Activated CD8-positive, alpha-beta T cell treated with anti-CD3 and anti-CD28 coated beads for 36 hours (primary cell): Measurements from ENCODE around the gene DDR2. TPM values are rescaled to one million over a fixed set of nuclear protein-coding genes. Genes with fewer than 3 reads are reported as not detected.

Experiments used
- ATAC-seq: fragments of 200-7000 bp; cut with Tn5 transposase; one replicate; pipeline ENCODE4 v1.10.0; 2021; ENCODE audit warnings: mild to moderate bottlenecking, moderate library complexity
- CTCF ChIA-PET: fragments of 350-600 bp; sonication (Branson Sonifier 250); formaldehyde crosslinking; loops from one replicate; lab custom pipeline; 2021; ENCODE audit warnings: antibody characterized with exemption; lab: Charles Lee
- POLR2A ChIA-PET: fragments of 350-600 bp; sonication (Branson Sonifier 250); formaldehyde crosslinking; loops from one replicate; lab custom pipeline; 2021; ENCODE audit warnings: antibody characterized with exemption; lab: Charles Lee
- DNase-seq: peaks from one replicate; pipeline ENCODE4 v3.0.0-alpha.2; 2020
- H3K27ac Mint-ChIP-seq: one replicate; pipeline ENCODE4 v1.8.0; 2021; ENCODE audit warnings: mild to moderate bottlenecking, mixed read lengths
- H3K27me3 Mint-ChIP-seq: one replicate; pipeline ENCODE4 v1.8.0; 2021; ENCODE audit warnings: mixed read lengths
- H3K36me3 Mint-ChIP-seq: one replicate; pipeline ENCODE4 v1.8.0; 2021; ENCODE audit warnings: low read depth, mixed read lengths
- H3K4me1 Mint-ChIP-seq: one replicate; pipeline ENCODE4 v1.8.0; 2021; ENCODE audit warnings: low read depth, mixed read lengths
- H3K4me3 Mint-ChIP-seq: one replicate; pipeline ENCODE4 v1.8.0; 2021; ENCODE audit warnings: mild to moderate bottlenecking, moderate library complexity, mixed read lengths
- H3K9me3 Mint-ChIP-seq: one replicate; pipeline ENCODE4 v1.8.0; 2021; ENCODE audit warnings: mixed read lengths
- intact Hi-C: fragments of 100-400 bp; cut with micrococcal nuclease; formaldehyde crosslinking; loops from one replicate; pipeline ENCODE4 v1.10.0; 2022
- total RNA-seq, 2 experiments: library from RNA; stranded (reverse); gene quantifications; one replicate each; pipeline ENCODE4 v1.2.3, GENCODE V29; 2021
- TF ChIP-seq, protein P1 (sequence below): fragments of 200-600 bp; IDR thresholded peaks from one replicate; pipeline ENCODE4 v1.8.0; 2022; ENCODE audit warnings: antibody characterized with exemption, mild to moderate bottlenecking

DDR2 gene
- total RNA-seq, 2 experiments from 2014 or later: 0.31 to 0.45 TPM

DNA sequence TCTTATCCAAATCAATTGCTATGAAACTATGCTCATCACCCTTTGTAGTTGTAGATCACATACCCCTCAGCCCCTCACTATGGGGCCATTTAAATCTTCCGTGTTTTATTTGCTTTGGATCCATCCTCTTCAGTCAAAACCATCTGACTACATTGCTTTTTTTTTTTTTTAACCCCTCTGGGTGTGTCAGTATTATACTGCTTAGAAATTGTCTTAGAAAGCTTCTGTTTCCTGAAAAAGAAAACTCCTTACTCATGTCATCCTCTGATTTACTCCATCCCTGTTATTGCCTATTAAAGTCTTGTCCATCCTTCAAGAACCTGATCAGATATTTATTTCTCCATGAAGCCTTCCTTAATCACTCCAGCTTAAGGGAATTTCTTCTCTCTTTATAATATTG, 84.3 kb downstream of the DDR2 start:
- DNase-seq (no peak), ATAC-seq (no peak)
- Mint-ChIP-seq H3K27me3 (peaks cover 2% of the 10 kb centered on the region), H3K4me1 (no peaks in the 10 kb centered on the region), H3K27ac (no peak overlapping the region), H3K9me3 (no peaks in the 10 kb centered on the region), H3K4me3 (no peak overlapping the region), H3K36me3 (no peaks in the 10 kb centered on the region)
- TF ChIP-seq, protein P1, sequence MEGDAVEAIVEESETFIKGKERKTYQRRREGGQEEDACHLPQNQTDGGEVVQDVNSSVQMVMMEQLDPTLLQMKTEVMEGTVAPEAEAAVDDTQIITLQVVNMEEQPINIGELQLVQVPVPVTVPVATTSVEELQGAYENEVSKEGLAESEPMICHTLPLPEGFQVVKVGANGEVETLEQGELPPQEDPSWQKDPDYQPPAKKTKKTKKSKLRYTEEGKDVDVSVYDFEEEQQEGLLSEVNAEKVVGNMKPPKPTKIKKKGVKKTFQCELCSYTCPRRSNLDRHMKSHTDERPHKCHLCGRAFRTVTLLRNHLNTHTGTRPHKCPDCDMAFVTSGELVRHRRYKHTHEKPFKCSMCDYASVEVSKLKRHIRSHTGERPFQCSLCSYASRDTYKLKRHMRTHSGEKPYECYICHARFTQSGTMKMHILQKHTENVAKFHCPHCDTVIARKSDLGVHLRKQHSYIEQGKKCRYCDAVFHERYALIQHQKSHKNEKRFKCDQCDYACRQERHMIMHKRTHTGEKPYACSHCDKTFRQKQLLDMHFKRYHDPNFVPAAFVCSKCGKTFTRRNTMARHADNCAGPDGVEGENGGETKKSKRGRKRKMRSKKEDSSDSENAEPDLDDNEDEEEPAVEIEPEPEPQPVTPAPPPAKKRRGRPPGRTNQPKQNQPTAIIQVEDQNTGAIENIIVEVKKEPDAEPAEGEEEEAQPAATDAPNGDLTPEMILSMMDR: no peak
- CTCF ChIA-PET: no interaction called here
- intact Hi-C loops: no loop called here
- POLR2A ChIA-PET: no interaction called here

DNA sequence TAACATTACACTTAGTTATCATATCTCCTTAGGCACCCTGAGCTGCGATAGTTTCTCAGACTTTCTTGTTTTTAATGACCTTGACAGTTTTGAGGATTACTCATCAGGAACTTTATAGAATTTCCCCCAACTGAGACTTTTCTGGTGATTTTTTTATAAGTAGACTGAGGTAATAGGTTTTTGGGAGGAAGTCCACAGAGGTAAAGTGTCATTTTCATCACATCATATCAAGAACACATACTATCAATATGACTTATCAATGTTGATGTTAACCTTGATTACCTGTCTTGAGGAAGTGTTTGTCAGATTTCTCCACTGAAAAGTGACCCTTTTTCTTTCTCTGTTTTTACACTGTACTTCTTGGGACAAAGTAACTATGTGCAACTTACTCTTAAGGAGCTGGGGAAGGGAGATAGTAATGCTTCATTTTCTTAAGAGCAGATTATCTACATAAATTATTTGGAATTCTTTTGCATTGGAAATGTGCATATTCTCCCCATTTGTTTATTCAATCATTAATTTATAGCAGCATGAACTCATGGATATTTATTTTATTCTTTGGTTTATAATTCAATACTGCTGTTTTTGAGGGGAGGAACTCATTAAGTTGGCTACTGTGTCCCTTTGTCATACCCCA, 85.4 kb downstream of the DDR2 start:
- Mint-ChIP-seq H3K36me3 (no peaks in the 10 kb centered on the region), H3K4me1 (no peaks in the 10 kb centered on the region), H3K27me3 (peaks cover 2% of the 10 kb centered on the region), H3K4me3 (no peak overlapping the region), H3K9me3 (no peaks in the 10 kb centered on the region), H3K27ac (no peak overlapping the region)
- DNase-seq: no peak
- TF ChIP-seq, protein P1: no peak
- ChIA-PET CTCF (no interaction called here), POLR2A (no interaction called here)
- ATAC-seq: no peak
- intact Hi-C loops: no loop called here

DNA sequence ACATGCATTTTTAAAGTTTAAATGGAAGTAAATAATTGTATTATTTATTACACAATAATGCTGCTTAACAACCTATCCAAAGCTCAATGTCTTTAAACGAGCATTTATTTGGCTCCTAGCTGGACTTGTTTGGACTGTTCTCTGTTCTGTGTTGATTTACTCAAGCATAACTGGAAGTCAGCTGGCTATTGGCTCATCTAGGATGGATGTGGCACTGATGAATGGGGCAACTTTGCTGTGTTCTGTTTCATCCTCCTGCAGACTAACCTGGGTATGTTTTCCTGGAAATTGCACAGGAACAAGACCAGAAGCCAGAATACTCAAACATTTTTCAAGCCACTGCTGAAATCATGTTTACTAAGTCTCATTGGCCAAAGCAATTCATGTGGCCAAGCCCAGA, 87.4 kb downstream of the DDR2 start:
- H3K4me3 Mint-ChIP-seq: no peak overlapping the region
- peaks cover 2% of the 10 kb centered on the region for H3K27me3 Mint-ChIP-seq
- H3K27ac Mint-ChIP-seq: no peak overlapping the region
- no peak for ATAC-seq
- H3K4me1 Mint-ChIP-seq: no peaks in the 10 kb centered on the region
- DNase-seq: no peak
- H3K36me3 Mint-ChIP-seq: no peaks in the 10 kb centered on the region
- CTCF ChIA-PET: no interaction called here
- POLR2A ChIA-PET: interaction anchor here (0.7 kb wide), 1 partner anchor 97 kb away, joined by 3 read pairs; no protein-coding TSS in a partner anchor
- intact Hi-C loops: no loop called here
- H3K9me3 Mint-ChIP-seq: no peaks in the 10 kb centered on the region
- TF ChIP-seq, protein P1: no peak

DNA sequence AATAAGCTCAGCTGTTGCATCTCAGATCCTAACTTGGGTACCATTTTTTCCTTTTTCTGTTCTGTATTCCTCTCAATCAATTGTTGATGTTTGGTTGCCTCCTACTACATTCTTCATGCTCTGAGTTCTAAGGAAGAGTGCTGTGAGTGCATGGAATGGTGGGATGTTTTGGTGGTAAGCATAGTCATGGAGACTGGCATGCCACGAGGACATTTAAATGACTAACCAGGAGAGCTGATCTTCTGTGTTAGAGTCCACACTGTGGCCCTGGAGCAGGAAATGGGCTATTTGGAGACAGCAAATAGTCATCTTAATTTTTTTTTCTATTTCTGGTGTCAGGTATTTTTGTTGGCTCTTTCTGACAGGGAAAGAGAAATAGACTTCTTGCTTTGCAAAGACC, 88.7 kb downstream of the DDR2 start:
- DNase-seq: no peak
- ChIA-PET POLR2A (no interaction called here), CTCF (no interaction called here)
- no peaks in the 10 kb centered on the region for H3K36me3 Mint-ChIP-seq
- peaks cover 2% of the 10 kb centered on the region for H3K27me3 Mint-ChIP-seq
- TF ChIP-seq, protein P1: no peak
- no peak overlapping the region for H3K4me3 Mint-ChIP-seq
- intact Hi-C loops: no loop called here
- H3K27ac Mint-ChIP-seq: no peak overlapping the region
- no peak for ATAC-seq
- no peaks in the 10 kb centered on the region for H3K9me3 Mint-ChIP-seq
- H3K4me1 Mint-ChIP-seq: no peaks in the 10 kb centered on the region

DNA sequence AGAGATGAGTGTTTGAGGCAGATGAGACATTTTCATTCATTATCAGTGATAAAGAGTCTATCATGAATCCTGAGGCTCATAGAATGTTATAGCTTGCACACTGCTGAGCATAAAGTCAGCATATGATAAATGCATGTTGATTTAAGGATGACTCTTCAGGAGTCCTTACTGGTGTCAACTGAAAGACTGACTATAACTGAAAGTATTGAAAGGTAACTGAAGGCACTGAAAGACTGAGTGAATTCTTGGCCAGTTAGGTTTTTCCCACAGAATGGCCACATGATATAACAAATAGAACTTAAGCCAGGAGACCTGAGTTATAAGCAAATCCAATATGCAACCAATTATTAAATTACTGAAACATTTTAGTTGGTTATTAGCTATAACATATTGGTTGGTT, 89.2 kb downstream of the DDR2 start:
- DNase-seq: no peak
- TF ChIP-seq, protein P1: no peak
- ChIA-PET POLR2A (no interaction called here), CTCF (no interaction called here)
- H3K27me3 Mint-ChIP-seq: peaks cover 1% of the 10 kb centered on the region
- no peak overlapping the region for H3K27ac Mint-ChIP-seq
- H3K4me3 Mint-ChIP-seq: no peak overlapping the region
- H3K4me1 Mint-ChIP-seq: no peaks in the 10 kb centered on the region
- H3K36me3 Mint-ChIP-seq: no peaks in the 10 kb centered on the region
- intact Hi-C loops: no loop called here
- no peak for ATAC-seq
- no peaks in the 10 kb centered on the region for H3K9me3 Mint-ChIP-seq
